GM12878 (cell line): Measurements from ENCODE around the gene SMU1. TPM values are rescaled to one million over a fixed set of nuclear protein-coding genes. Genes with fewer than 3 reads are reported as not detected.

Experiments
- ATAC-seq: fragments of 200-7000 bp; cut with Tn5 transposase; 3 replicates; pipeline ENCODE4 v1.9.1; 2020; ENCODE audit warnings: mild to moderate bottlenecking, moderate library complexity
- BruUV-seq: library from RNA; stranded (reverse); fragments of 400-500 nt; replicated peaks from 2 replicates; lab custom pipeline; 2021; lab: Mats Ljungman, UMichigan
- CTCF ChIA-PET: fragments of 300-600 bp; sonication (Branson Sonifier 250); formaldehyde crosslinking; extraction: SDS; loops from one replicate; lab custom pipeline; 2021; ENCODE audit warnings: inconsistent platforms; lab: Yijun Ruan, JAX
- POLR2A ChIA-PET: fragments of 350-600 bp; formaldehyde crosslinking; extraction: SDS; loops from one replicate; lab custom pipeline; 2021; ENCODE audit warnings: inconsistent platforms; lab: Charles Lee
- RAD21 ChIA-PET: fragments of 300-600 bp; sonication (Branson Sonifier 250); formaldehyde crosslinking; loops from one replicate; lab custom pipeline; 2023; ENCODE audit warnings: antibody characterized with exemption; ENCODE audit not compliant: unreplicated experiment; lab: Charles Lee
- SMC1A ChIA-PET: fragments of 300-600 bp; sonication (Branson Sonifier 250); formaldehyde crosslinking; loops from one replicate; lab custom pipeline; 2023; ENCODE audit not compliant: unreplicated experiment, uncharacterized antibody; lab: Charles Lee
- DNase-seq: peaks from one replicate; pipeline ENCODE4 v3.0.0-alpha.2; 2011; ENCODE audit warnings: low read depth, low spot score
- FAIRE-seq: peaks from 3 replicates; lab custom pipeline; 2011; peaks lifted over from hg19 to GRCh38; lab: Jason Lieb, UNC
- H2AFZ ChIP-seq: 2 replicates; pipeline ENCODE4 v1.6.0; 2011; ENCODE audit warnings: low read depth, low read length, control low read depth; ENCODE audit not compliant: control insufficient read depth
- H3K27ac ChIP-seq: 2 replicates; pipeline ENCODE4 v1.5.1; 2011; ENCODE audit warnings: control low read depth; ENCODE audit not compliant: control insufficient read depth, insufficient read depth
- H3K27me3 ChIP-seq, 2 experiments: replicated peaks in 1 of 2; 2 replicates each; pipeline versions ENCODE4 v1.6.0 to v1.6.1; 2011; ENCODE audit warnings: low read length in 1 of 2; ENCODE audit not compliant: control insufficient read depth in 2 of 2, insufficient read depth in 2 of 2
- H3K36me3 ChIP-seq, 2 experiments: 2 replicates each; pipeline ENCODE4 v1.5.1; 2011; ENCODE audit warnings: low read length in 1 of 2; ENCODE audit not compliant: control insufficient read depth in 2 of 2, insufficient read depth in 2 of 2
- H3K4me1 ChIP-seq: 2 replicates; pipeline ENCODE4 v1.6.1; 2011; ENCODE audit warnings: mild to moderate bottlenecking, low read length, moderate library complexity, mixed read lengths; ENCODE audit not compliant: control insufficient read depth, insufficient read depth
- H3K4me2 ChIP-seq: 2 replicates; pipeline ENCODE4 v1.6.0; 2011; ENCODE audit warnings: control low read depth; ENCODE audit not compliant: control insufficient read depth, insufficient read depth
- H3K4me3 ChIP-seq: fragments of 200-600 bp; sonication (generic); 2 replicates; pipeline ENCODE4 v1.5.1; 2016
- H3K79me2 ChIP-seq: 2 replicates; pipeline ENCODE4 v1.6.0; 2011; ENCODE audit warnings: low read length; ENCODE audit not compliant: control insufficient read depth, insufficient read depth
- H3K9ac ChIP-seq: 2 replicates; pipeline ENCODE4 v1.8.0; 2011; ENCODE audit warnings: low read length, control low read depth, mixed read lengths; ENCODE audit not compliant: control insufficient read depth, insufficient read depth
- H3K9me3 ChIP-seq: replicated peaks from 3 replicates; pipeline ENCODE4 v1.5.1; 2011; ENCODE audit warnings: mild to moderate bottlenecking, low read length; ENCODE audit not compliant: control insufficient read depth, insufficient read depth
- H4K20me1 ChIP-seq: 2 replicates; pipeline ENCODE4 v1.6.0; 2011; ENCODE audit not compliant: control insufficient read depth, insufficient read depth
- ATF7 ChIP-seq: fragments of 450-650 bp; IDR thresholded peaks from 2 replicates; pipeline ENCODE4 v1.6.1; 2016; ENCODE audit warnings: low read depth, mild to moderate bottlenecking
- CREM ChIP-seq: IDR thresholded peaks from 2 replicates; pipeline ENCODE4 v1.6.1; 2014; ENCODE audit warnings: antibody characterized with exemption, low read depth
- DPF2 ChIP-seq: fragments of 450-650 bp; IDR thresholded peaks from 2 replicates; pipeline ENCODE4 v1.6.1; 2017; ENCODE audit warnings: mild to moderate bottlenecking
- EGR1 ChIP-seq, 2 experiments: IDR thresholded peaks; 1 replicate in 1 of 2; 2 replicates in 1 of 2; pipeline ENCODE4 v1.6.1; 2011 to 2012; ENCODE audit warnings: low read depth in 2 of 2, low read length in 2 of 2, borderline replicate concordance in 1 of 2, mild to moderate bottlenecking in 1 of 2, moderate library complexity in 1 of 2
- IKZF1 ChIP-seq: fragments of 450-650 bp; conservative IDR thresholded peaks from 2 replicates; pipeline ENCODE4 v1.6.1; 2017; ENCODE audit warnings: antibody characterized with exemption, mild to moderate bottlenecking
- IKZF2 ChIP-seq, 2 experiments: fragments of 450-650 bp; IDR thresholded peaks; 2 replicates each; pipeline ENCODE4 v1.6.1; 2017; ENCODE audit warnings: mild to moderate bottlenecking in 2 of 2, moderate library complexity in 2 of 2
- MEF2B ChIP-seq: fragments of 450-650 bp; IDR thresholded peaks from 2 replicates; pipeline ENCODE4 v1.6.1; 2018; ENCODE audit warnings: mild to moderate bottlenecking, moderate library complexity; ENCODE audit not compliant: partially characterized antibody, poor library complexity, severe bottlenecking
- NR2F1 ChIP-seq: fragments of 450-650 bp; conservative IDR thresholded peaks from 2 replicates; pipeline ENCODE4 v1.6.1; 2017; ENCODE audit warnings: mild to moderate bottlenecking
- PAX8 ChIP-seq: fragments of 450-650 bp; IDR thresholded peaks from 2 replicates; pipeline ENCODE4 v1.6.1; 2017; ENCODE audit warnings: mild to moderate bottlenecking, moderate library complexity
- RAD51 ChIP-seq: fragments of 450-650 bp; IDR thresholded peaks from 2 replicates; pipeline ENCODE4 v1.6.1; 2016; ENCODE audit warnings: moderate library complexity, mild to moderate bottlenecking, inconsistent platforms
- RUNX3 ChIP-seq: IDR thresholded peaks from 2 replicates; pipeline ENCODE4 v1.6.1; 2012; ENCODE audit warnings: low read length, inconsistent platforms
- SPI1 ChIP-seq: IDR thresholded peaks from 2 replicates; pipeline ENCODE4 v1.6.1; 2011; ENCODE audit warnings: low read depth, mild to moderate bottlenecking, low read length, moderate library complexity, borderline replicate concordance; ENCODE audit not compliant: insufficient read depth
- WGBS: methylation state at CpG from one replicate; pipeline ENCODE4 v1.1.6; 2016; ENCODE audit warnings: low lambda C conversion rate; ENCODE audit not compliant: insufficient replicate concordance, insufficient coverage; ENCODE audit errors: missing lambda C conversion rate; 5-methylcytosine and 5-hydroxymethylcytosine counted together
- in situ Hi-C: fragments of 300-500 bp; cut with MboI; formaldehyde crosslinking; loops from 9 replicates; pipeline ENCODE4 v1.14.3; 2018; ENCODE audit warnings: mixed read lengths
- intact Hi-C: fragments of 100-400 bp; cut with micrococcal nuclease; formaldehyde crosslinking; loops from one replicate; pipeline ENCODE4 v1.14.2; 2022; ENCODE audit not compliant: unreplicated experiment
- polyA plus RNA-seq, 11 experiments: library from polyadenylated mRNA; depleted of rRNA in 4 of 11; unstranded in 6 of 11; stranded (reverse) in 5 of 11; fragments of >200 nt; fragmentation: Nextera tagmentation in 4 of 11; fragmentation: Illumina TruSeq in 1 of 11; extraction: Ambion mirVana in 4 of 11; extraction: Trizol in 1 of 11; gene quantifications; 1 replicate in 1 of 11; 2 replicates in 10 of 11; pipeline versions ENCODE4 v1.2.1 to v1.2.3, GENCODE V29; 2011 to 2016; ENCODE audit warnings: inconsistent platforms in 2 of 11, missing spikeins in 2 of 11, low read depth in 1 of 11
- total RNA-seq, 4 experiments: library from RNA; depleted of rRNA in 3 of 4; stranded (reverse); fragments of >200 nt in 3 of 4; fragmentation: Illumina TruSeq in 1 of 4; extraction: Trizol in 1 of 4; gene quantifications; 2 replicates each; pipeline versions ENCODE4 v1.2.1 to v1.2.3, GENCODE V29; 2013 to 2021
- TF ChIP-seq, protein P1 (sequence below): fragments of 450-650 bp; IDR thresholded peaks from 2 replicates; pipeline ENCODE4 v1.6.1; 2016; ENCODE audit warnings: mild to moderate bottlenecking

SMU1 gene
- total and polyA plus RNA-seq, 10 of the 15 experiments (the other 5 are each of a cell fraction or from before 2014, with no cell fraction given), result 18.5 to 34.6 (median 20.9) TPM

DNA sequence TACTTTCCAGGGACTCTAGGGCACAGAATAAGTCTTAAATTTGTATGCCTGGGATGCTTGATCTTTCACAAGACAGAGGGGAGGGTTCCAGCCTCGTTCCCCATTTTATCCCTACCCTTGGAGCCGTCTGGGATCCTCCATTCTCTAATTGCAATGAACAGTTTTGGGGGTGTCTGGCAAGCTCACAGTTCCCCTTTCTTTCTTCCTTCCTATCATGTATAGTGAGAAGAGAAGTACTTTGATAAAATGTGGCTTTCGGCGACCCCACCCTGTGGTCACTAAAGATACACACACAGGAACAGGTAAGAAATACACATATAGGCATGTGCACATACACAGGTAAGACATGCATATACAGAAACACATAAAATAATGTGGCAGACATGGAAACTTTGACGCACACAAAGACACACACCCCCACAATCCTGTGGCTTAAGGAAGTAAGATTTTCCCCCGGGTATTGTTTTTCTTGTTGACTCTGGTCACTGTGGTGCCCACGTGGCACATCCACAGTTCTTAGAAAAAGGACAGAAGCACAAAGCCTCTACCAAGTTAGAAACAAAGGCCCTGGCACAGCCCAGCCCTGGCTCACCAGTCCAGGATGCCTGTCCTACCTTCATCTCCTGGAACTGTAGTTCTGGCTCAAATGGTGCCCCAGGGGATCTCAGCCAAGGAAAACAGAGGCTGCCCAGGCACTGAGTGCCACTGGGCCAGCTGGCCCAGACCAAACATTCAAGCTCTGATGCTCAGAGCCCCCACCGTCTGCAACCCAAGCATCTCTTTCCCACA lies 6.3 kb upstream of the SMU1 start:
- no peak for FAIRE-seq
- H3K9me3 ChIP-seq, result no peaks in the 10 kb centered on the region
- POLR2A ChIA-PET, result interaction anchor here (0.6 to 1.2 kb wide), 2 partner anchors 42 to 59 kb away, joined by 3 to 6 read pairs; no protein-coding TSS in a partner anchor
- SMC1A ChIA-PET, result interaction anchor here (0.8 to 1.6 kb wide), 5 partner anchors 77 to 144 kb away, joined by 3 to 17 read pairs (median 3); no protein-coding TSS in a partner anchor
- H3K4me2 ChIP-seq, result no peak overlapping the region
- TF ChIP-seq IKZF1, result peak; percentile 41; the same call in 1 of the 2 replicates
- TF ChIP-seq, protein P1, sequence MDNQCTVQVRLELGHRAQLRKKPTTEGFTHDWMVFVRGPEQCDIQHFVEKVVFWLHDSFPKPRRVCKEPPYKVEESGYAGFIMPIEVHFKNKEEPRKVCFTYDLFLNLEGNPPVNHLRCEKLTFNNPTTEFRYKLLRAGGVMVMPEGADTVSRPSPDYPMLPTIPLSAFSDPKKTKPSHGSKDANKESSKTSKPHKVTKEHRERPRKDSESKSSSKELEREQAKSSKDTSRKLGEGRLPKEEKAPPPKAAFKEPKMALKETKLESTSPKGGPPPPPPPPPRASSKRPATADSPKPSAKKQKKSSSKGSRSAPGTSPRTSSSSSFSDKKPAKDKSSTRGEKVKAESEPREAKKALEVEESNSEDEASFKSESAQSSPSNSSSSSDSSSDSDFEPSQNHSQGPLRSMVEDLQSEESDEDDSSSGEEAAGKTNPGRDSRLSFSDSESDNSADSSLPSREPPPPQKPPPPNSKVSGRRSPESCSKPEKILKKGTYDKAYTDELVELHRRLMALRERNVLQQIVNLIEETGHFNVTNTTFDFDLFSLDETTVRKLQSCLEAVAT, result no peak
- TF ChIP-seq SPI1, result peak; percentile 67; the same call in 1 of the 2 replicates
- peak in 1 of 2 experiments; percentile 35; a peak in 1 of 3 replicates for TF ChIP-seq EGR1 (IDR thresholded peaks at IDR 0.05; ENCODE audit: borderline replicate concordance in 1 of 2, low read depth in 2 of 2, low read length in 2 of 2)
- TF ChIP-seq DPF2, result 0 out of 2 replicates have a peak, but pooled peaks have one; percentile 17
- no peak for TF ChIP-seq NR2F1
- peak; percentile 34; the same call in 1 of the 2 replicates for TF ChIP-seq ATF7
- 0 out of 4 replicates have a peak, but pooled peaks of 1 of the 2 experiments have one; percentile 19 for TF ChIP-seq IKZF2 (IDR thresholded peaks at IDR 0.05)
- TF ChIP-seq RUNX3, result peak; percentile 26; the same call in 1 of the 2 replicates
- peak; percentile 30; the same call in 1 of the 2 replicates for TF ChIP-seq RAD51
- no peak for TF ChIP-seq PAX8
- no peak for TF ChIP-seq CREM
- peak; percentile 46 for TF ChIP-seq MEF2B
- TF ChIP-seq, all 136 proteins: peak for 9
- Histone ChIP-seq H3K79me2 (no peaks in the 10 kb centered on the region), H3K4me1 (peaks cover 19% of the 10 kb centered on the region), H3K27ac (no peak overlapping the region), H3K27me3 (no peaks in the 10 kb centered on the region), H3K4me3 (no peak overlapping the region), H3K9ac (no peak overlapping the region), H3K36me3 (no peaks in the 10 kb centered on the region), H4K20me1 (no peaks in the 10 kb centered on the region), H2AFZ (no peak overlapping the region; the same call in none of the 2 replicates)
- ATAC-seq (peak; percentile 32), DNase-seq (no peak)
- 24% methylated on average over 8 of the region's 8 CpGs for WGBS
- CTCF ChIA-PET, result interaction anchor here (1.0 to 6.8 kb wide), 7 partner anchors 37 to 144 kb away, joined by 3 to 142 read pairs (median 4); no protein-coding TSS in a partner anchor
- in situ Hi-C loops (loop anchor here (5.0 kb wide), 1 partner anchor 140 kb away; no protein-coding TSS in a partner anchor), intact Hi-C loops (loop anchor here (5.0 kb wide), 1 partner anchor 35 kb away; no protein-coding TSS in a partner anchor)
- BruUV-seq, result no TSS peak
- RAD21 ChIA-PET, result interaction anchor here (0.8 to 3.0 kb wide), 8 partner anchors 27 to 204 kb away, joined by 3 to 20 read pairs (median 4); no protein-coding TSS in a partner anchor
